ENCODE results near the gene MLEC. TPM values are rescaled to one million over a fixed set of nuclear protein-coding genes. Genes with fewer than 3 reads are reported as not detected.

Gene MLEC
- total and polyA plus RNA-seq, 8 donors, result 168 to 209 (median 195) TPM

GRCh38 chr12:120692524-120693033, 5.6 kb downstream of the MLEC start:
- peaks cover 15 to 68% of the 10 kb centered on the region in 2 donors for H3K4me1 ChIP-seq
- no peak for ATAC-seq
- no peak for DNase-seq
- H3K36me3 ChIP-seq, result peaks cover 0 to 37% of the 10 kb centered on the region in 2 donors
- no peak for TF ChIP-seq CTCF (IDR thresholded peaks at IDR 0.05)
- H3K4me3 ChIP-seq, result no peak overlapping the region
- intact Hi-C loops (cut with DNase I), result no loop called here
- no peaks in the 10 kb centered on the region for H3K9me3 ChIP-seq
- H3K27ac ChIP-seq, result peak overlapping the region in 1 of 2 donors; percentile 13
- H3K27me3 ChIP-seq, result no peaks in the 10 kb centered on the region

DNA sequence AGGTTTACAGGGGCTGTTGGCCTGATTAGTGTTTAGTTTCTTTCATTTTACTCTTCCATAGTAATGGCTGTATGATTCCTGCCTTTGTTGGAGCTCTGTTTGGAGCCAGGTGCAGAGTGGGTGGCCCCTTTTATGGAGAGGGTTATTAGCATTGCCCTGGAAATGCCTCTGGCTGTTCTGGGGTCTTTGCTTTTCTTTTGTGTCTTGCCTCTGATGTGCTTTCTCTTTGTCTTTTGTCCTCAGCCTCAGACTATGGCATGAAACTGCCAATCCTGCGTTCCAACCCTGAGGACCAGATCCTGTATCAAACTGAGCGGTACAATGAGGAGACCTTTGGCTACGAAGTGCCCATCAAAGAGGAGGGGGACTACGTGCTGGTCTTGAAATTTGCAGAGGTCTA, 6.9 kb downstream of the MLEC start:
- H3K27ac ChIP-seq, result peak overlapping the region in 1 of 2 donors; percentile 1

GRCh38 chr12:120696626-120697025, 9.7 kb downstream of the MLEC start:
- peak in 1 of 4 donors; percentile 47 for DNase-seq
- ATAC-seq, result peak; percentile 91
- H3K4me1 ChIP-seq, result peaks cover 6 to 55% of the 10 kb centered on the region in 2 donors
- H3K4me3 ChIP-seq, result no peak overlapping the region
- no peak for TF ChIP-seq CTCF (IDR thresholded peaks at IDR 0.05)
- intact Hi-C loops (cut with DNase I), result no loop called here
- no peaks in the 10 kb centered on the region for H3K27me3 ChIP-seq
- no peaks in the 10 kb centered on the region for H3K9me3 ChIP-seq
- peaks cover 0 to 77% of the 10 kb centered on the region in 2 donors for H3K36me3 ChIP-seq
- peak overlapping the region in 1 of 2 donors; percentile 36 for H3K27ac ChIP-seq

More for the DNA sequence above, 6.9 kb downstream of the MLEC start:
- TF ChIP-seq CTCF (IDR thresholded peaks at IDR 0.05), result no peak
- Histone ChIP-seq H3K4me1 (peaks cover 19 to 68% of the 10 kb centered on the region in 2 donors), H3K9me3 (no peaks in the 10 kb centered on the region), H3K27me3 (no peaks in the 10 kb centered on the region), H3K4me3 (no peak overlapping the region), H3K36me3 (peaks cover 0 to 49% of the 10 kb centered on the region in 2 donors)
- ATAC-seq (no peak), DNase-seq (no peak)
- intact Hi-C loops (cut with DNase I), result no loop called here

GRCh38 chr12:120697344-120697743, 10.4 kb downstream of the MLEC start:
- Histone ChIP-seq H3K27me3 (no peaks in the 10 kb centered on the region), H3K4me3 (no peak overlapping the region), H3K4me1 (peaks cover 6 to 48% of the 10 kb centered on the region in 2 donors), H3K36me3 (peaks cover 0 to 84% of the 10 kb centered on the region in 2 donors), H3K27ac (peak overlapping the region; percentile 36 to 81), H3K9me3 (no peaks in the 10 kb centered on the region)
- ATAC-seq (peak; percentile 63), DNase-seq (no peak)
- intact Hi-C loops (cut with DNase I), result no loop called here
- no peak for TF ChIP-seq CTCF (IDR thresholded peaks at IDR 0.05)

GRCh38 chr12:120698665-120699064, 11.7 kb downstream of the MLEC start:
- H3K9me3 ChIP-seq, result no peaks in the 10 kb centered on the region
- H3K27ac ChIP-seq, result peak overlapping the region in 1 of 2 donors; percentile 81
- H3K27me3 ChIP-seq, result no peaks in the 10 kb centered on the region
- H3K4me1 ChIP-seq, result peaks cover 6 to 37% of the 10 kb centered on the region in 2 donors
- peaks cover 0 to 90% of the 10 kb centered on the region in 2 donors for H3K36me3 ChIP-seq
- no peak overlapping the region for H3K4me3 ChIP-seq
- no peak for TF ChIP-seq CTCF (IDR thresholded peaks at IDR 0.05)
- intact Hi-C loops (cut with DNase I), result no loop called here
- DNase-seq (no peak), ATAC-seq (no peak)
